GM12892 (cell line): Measurements from ENCODE around the gene NT5C.
A peak's percentile ranks its signal among the peaks of the same experiment; 100 is the strongest.

Source experiments
- DNase-seq: peaks from one replicate; pipeline ENCODE4 v3.0.0; 2011; ENCODE audit not compliant: insufficient read length
- FAIRE-seq: peaks from 2 replicates; lab custom pipeline; 2011; peaks lifted over from hg19 to GRCh38; lab: Jason Lieb, UNC
- POLR2A ChIP-seq: IDR thresholded peaks from 2 replicates; pipeline ENCODE4 v1.6.1; 2011; ENCODE audit warnings: low read depth, low read length, control low read depth
- POLR2AphosphoS5 ChIP-seq: IDR thresholded peaks from 2 replicates; pipeline ENCODE4 v1.6.1; 2011; ENCODE audit warnings: low read depth, low read length, control low read depth
- TAF1 ChIP-seq: IDR thresholded peaks from 2 replicates; pipeline ENCODE4 v1.6.1; 2011; ENCODE audit warnings: low read depth, mild to moderate bottlenecking, control low read depth, low read length, borderline replicate concordance

NT5C gene

GRCh38 chr17:75110234-75110937 is 21.2 kb downstream of the NT5C start:
- peak; percentile 51 for FAIRE-seq
- TF ChIP-seq POLR2A (no peak), TAF1 (no peak), POLR2AphosphoS5 (no peak)
- no peak for DNase-seq

GRCh38 chr17:75109407-75110233 is 21.9 kb downstream of the NT5C start, which contains the start of gene ARMC7:
Gene ARMC7, plus strand, starts transcription at chr17:75109969. Its CDS starts 320 bp downstream, at chr17:75110289.
- TF ChIP-seq POLR2AphosphoS5: peak; percentile 70
- no peak for TF ChIP-seq TAF1
- peak; percentile 87 for TF ChIP-seq POLR2A
- peak; percentile 93 for FAIRE-seq
- DNase-seq: peak; percentile 99

- FAIRE-seq: no peak
- no peak for DNase-seq
- TF ChIP-seq POLR2A (no peak), POLR2AphosphoS5 (no peak), TAF1 (no peak)
Measured at GRCh38 chr17:75109046-75109406, 22.5 kb downstream of the NT5C start.

GRCh38 chr17:75108193-75108592 is 23.3 kb downstream of the NT5C start:
- FAIRE-seq: no peak
- DNase-seq: no peak
- TF ChIP-seq POLR2A (no peak), POLR2AphosphoS5 (no peak), TAF1 (no peak)

- FAIRE-seq (peak; percentile 78), DNase-seq (peak; percentile 62)
- TF ChIP-seq POLR2AphosphoS5 (no peak), TAF1 (no peak)
Measured at GRCh38 chr17:75105126-75106080, 26.1 kb downstream of the NT5C start.

- DNase-seq: no peak
- TF ChIP-seq POLR2AphosphoS5 (no peak), POLR2A (no peak), TAF1 (no peak)
- FAIRE-seq: no peak
Measured at GRCh38 chr17:75103601-75104554, 27.7 kb downstream of the NT5C start.

GRCh38 chr17:75102385-75102821 is 29.1 kb downstream of the NT5C start:
- FAIRE-seq (peak; percentile 27), DNase-seq (peak; percentile 31)
- no peak for TF ChIP-seq POLR2A
- no peak for TF ChIP-seq TAF1
- TF ChIP-seq POLR2AphosphoS5: no peak

GRCh38 chr17:75099881-75100595 is 31.5 kb downstream of the NT5C start:
- no peak for DNase-seq
- TF ChIP-seq POLR2A: no peak
- TF ChIP-seq TAF1: no peak
- TF ChIP-seq POLR2AphosphoS5: no peak
- no peak for FAIRE-seq

- no peak for FAIRE-seq
- DNase-seq: no peak
- TF ChIP-seq POLR2A (no peak), POLR2AphosphoS5 (no peak), TAF1 (no peak)
Measured at GRCh38 chr17:75098861-75099260, 32.7 kb downstream of the NT5C start.
